ENCODE data around the gene WNT6.

The WNT6 gene

DNA sequence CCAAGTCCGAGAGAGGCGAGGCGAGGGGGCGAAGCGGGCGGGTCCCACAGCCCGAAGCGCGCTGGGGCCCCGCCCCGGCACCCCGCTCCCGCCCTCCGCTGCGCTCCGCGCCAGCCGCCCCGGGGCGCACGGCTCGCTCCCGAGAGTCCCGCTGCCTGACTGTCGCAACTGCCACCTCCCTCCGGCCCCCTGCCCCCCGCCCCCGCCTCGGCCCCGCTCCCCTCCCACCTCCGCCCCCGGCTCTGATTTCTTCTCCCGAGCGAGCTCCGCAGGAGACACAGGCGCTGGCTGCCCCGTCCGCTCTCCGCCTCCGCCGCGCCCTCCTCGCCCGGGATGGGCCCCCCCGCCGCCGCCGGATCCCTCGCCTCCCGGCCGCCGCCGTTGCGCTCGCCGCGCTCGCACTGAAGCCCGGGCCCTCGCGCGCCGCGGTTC is at the start of gene WNT6:
TSS of gene WNT6 (plus strand) at position 250 of the 432 bp plus-strand sequence. CDS start 233 bp downstream, outside the sequence.
- no peak for DNase-seq (ENCODE audit: low read depth)

- no peak for DNase-seq (ENCODE audit: low read depth)
Measured at GRCh38 chr2:218810256-218810655, 49.3 kb upstream of the WNT6 start.

- no peak for DNase-seq (ENCODE audit: low read depth)
Measured at GRCh38 chr2:218811382-218811781, 48.2 kb upstream of the WNT6 start.

- no peak for DNase-seq (ENCODE audit: low read depth)
Measured at GRCh38 chr2:218812096-218812815, 47.3 kb upstream of the WNT6 start.

- DNase-seq (ENCODE audit: low read depth), result no peak
Measured at GRCh38 chr2:218812861-218813260, 46.7 kb upstream of the WNT6 start.

GRCh38 chr2:218813771-218814460 is 45.7 kb upstream of the WNT6 start:
- no peak for DNase-seq (ENCODE audit: low read depth)

DNA sequence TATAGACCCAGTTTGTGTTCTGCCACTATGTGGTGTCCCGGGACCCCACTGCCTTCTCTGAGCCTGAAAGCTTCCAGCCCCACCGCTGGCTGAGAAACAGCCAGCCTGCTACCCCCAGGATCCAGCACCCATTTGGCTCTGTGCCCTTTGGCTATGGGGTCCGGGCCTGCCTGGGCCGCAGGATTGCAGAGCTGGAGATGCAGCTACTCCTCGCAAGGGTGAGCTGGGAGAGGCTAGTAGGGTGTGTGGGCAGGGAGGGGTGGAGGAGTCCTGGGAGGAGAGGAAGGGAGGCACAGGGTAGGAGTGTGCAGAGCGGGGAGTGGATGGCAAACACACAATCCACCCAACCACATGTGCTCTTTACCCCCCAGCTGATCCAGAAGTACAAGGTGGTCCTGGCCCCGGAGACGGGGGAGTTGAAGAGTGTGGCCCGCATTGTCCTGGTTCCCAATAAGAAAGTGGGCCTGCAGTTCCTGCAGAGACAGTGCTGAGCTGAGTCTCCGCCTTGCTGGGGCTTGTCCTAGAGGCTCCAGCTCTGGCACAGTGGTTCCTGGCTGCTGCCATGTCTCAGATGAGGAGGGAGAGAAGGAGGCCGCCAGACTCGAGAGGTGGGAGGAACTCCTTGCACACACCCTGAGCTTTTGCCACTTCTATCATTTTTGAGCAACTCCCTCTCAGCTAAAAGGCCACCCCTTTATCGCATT is 44.9 kb upstream of the WNT6 start:
- no peak for DNase-seq (ENCODE audit: low read depth)

GRCh38 chr2:218815244-218815637 is 44.4 kb upstream of the WNT6 start:
- no peak for DNase-seq (ENCODE audit: low read depth)

GRCh38 chr2:218815649-218816048 is 44.0 kb upstream of the WNT6 start:
- DNase-seq (ENCODE audit: low read depth), result no peak

- no peak for DNase-seq (ENCODE audit: low read depth)
Measured at GRCh38 chr2:218816561-218817011, 43.0 kb upstream of the WNT6 start.

DNA sequence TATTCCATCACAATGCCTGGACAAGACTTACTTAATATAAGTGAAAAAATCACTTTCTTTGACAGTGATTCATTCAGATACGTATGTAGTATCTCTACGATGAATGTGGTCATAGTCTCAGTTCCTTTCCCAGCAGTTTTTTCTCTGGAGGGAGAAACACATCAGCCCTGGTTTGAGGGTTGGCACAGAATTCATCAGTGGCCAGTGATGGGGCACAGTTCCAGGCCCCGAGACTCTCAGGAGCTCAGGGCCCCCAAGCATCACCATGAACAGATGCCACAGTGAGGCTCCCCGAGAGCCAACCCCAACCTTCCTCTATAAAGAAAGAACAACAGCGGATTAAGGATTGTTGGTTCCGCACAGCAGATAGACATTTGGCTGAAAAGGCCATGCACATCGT is 40.5 kb upstream of the WNT6 start:
- no peak for DNase-seq (ENCODE audit: low read depth)

GRCh38 chr2:218820746-218821369 is 38.7 kb upstream of the WNT6 start:
- no peak for DNase-seq (ENCODE audit: low read depth)

DNA sequence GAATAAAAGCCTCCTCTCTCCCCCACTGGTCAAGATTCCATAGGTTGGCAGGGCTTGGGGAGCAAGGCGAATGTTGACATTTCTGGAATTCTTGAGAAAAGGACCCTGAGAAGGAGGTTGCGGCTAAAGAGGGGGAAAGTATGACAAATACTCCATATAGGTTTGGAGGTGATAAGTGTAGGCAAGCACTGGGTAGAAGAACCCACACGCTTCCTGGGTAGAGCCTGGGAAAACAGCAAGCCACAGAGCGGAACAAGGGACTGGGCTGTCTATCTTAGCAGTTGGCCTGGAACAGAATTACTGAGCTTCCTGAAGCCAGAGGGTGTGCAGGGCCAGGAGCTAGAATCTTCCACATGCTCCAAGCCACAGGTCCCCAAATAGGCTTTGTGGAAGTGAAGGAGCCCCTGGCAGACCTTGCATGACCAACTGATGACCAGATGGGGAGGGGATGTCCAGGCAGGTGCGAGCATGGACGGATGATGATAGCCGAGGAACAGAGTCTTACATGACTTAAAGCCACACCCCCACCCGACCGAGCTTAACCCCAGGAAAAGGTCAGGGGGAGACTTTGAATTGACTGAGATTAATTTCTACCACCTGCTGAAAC is 37.9 kb upstream of the WNT6 start:
- no peak for DNase-seq (ENCODE audit: low read depth)

- no peak for DNase-seq (ENCODE audit: low read depth)
Measured at GRCh38 chr2:218822622-218823021, 37.0 kb upstream of the WNT6 start.

DNA sequence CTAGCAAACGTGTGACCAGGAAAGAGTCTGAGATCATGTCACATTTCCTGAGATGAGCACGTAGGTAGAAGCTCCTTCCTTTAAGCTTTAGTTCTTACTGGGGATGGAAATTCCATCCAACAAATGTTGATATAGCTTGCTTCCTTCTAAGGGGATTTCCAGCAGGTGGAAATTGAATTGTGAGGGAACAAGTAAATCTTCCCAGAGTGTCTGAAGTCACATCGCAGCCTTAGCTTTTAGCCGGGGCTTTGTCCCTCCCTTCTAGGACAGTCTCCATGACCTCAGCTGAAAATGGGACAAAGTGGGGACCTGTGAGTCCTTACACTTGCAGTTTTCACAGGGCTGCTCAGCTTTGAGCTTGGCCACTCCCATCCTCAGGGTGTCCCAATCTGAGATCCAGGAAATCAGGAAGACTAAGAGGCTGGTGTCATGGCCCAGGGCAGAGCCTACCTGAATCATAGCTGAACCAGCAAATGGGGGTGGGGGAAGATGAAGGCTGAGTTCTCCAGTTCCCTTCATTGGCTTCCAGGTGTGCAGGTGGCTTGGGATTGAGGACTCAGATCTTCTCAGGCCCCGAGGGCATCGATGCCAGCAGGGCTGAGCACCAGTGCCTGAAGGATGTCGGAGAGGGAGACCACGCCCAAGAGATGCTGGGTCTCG is 36.3 kb upstream of the WNT6 start:
- DNase-seq (ENCODE audit: low read depth), result no peak

GRCh38 chr2:218824004-218824403 is 35.6 kb upstream of the WNT6 start:
- DNase-seq (ENCODE audit: low read depth), result no peak

GRCh38 chr2:218826791-218827190 is 32.8 kb upstream of the WNT6 start:
- no peak for DNase-seq (ENCODE audit: low read depth)

- DNase-seq (ENCODE audit: low read depth), result no peak
Measured at GRCh38 chr2:218827701-218828476, 31.7 kb upstream of the WNT6 start.

- no peak for DNase-seq (ENCODE audit: low read depth)
Measured at GRCh38 chr2:218828477-218828778, 31.2 kb upstream of the WNT6 start.

DNA sequence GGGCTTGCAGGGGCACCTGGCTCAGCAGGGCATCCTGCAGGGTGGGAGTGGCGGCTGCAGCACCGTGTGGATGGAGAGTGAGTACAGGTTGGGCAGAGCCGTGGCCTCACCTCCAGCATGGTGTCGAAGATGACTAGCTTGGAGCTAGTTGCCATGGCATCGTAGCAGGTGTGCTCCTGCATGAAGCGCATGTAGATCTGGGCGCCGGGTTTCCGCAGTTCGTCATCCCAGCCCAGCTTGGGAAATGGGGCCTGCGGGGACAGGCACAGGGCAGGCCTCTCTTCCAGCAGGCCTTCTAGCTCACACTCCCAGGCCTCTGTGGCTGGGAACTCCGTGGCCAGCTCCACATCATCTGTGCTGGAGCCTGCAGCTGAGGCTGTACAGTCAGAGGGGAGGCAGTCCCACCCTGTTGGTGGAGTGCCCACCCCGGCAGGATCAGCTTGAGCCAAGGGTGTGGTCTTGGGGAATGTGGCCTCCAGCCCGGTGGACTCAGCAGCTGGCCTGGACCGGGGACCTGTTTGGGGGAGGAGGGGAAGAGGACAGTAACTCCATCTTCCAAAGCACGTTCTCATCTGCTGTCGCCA is 29.6 kb upstream of the WNT6 start:
- no peak for DNase-seq (ENCODE audit: low read depth)
